Astrocyte (in vitro differentiated cells and primary cell): ENCODE results near the gene NACC1. TPM values are rescaled to one million over a fixed set of nuclear protein-coding genes. Genes with fewer than 3 reads are reported as not detected.

Experiments
- DNase-seq: peaks from one replicate; pipeline ENCODE4 v3.0.0-alpha.2; 2010; ENCODE audit warnings: low read depth
- FAIRE-seq: peaks from 2 replicates; lab custom pipeline; 2011; peaks lifted over from hg19 to GRCh38; lab: Jason Lieb, UNC
- H2AFZ ChIP-seq: 2 replicates; pipeline ENCODE4 v1.6.0; 2012; ENCODE audit warnings: low read depth, low read length, inconsistent platforms
- H3K27ac ChIP-seq: 2 replicates; pipeline ENCODE4 v1.5.1; 2011; ENCODE audit warnings: low read depth, low read length, inconsistent platforms
- H3K27me3 ChIP-seq: 2 replicates; pipeline ENCODE4 v1.6.0; 2011; ENCODE audit warnings: low read length, inconsistent platforms; ENCODE audit not compliant: insufficient read depth
- H3K36me3 ChIP-seq: 2 replicates; pipeline ENCODE4 v1.5.1; 2011; ENCODE audit warnings: low read length, inconsistent platforms; ENCODE audit not compliant: insufficient read depth
- H3K4me1 ChIP-seq: 2 replicates; pipeline ENCODE4 v1.5.1; 2011; ENCODE audit warnings: low read length, inconsistent platforms; ENCODE audit not compliant: insufficient read depth
- H3K4me2 ChIP-seq: 2 replicates; pipeline ENCODE4 v1.6.0; 2012; ENCODE audit warnings: low read length, inconsistent platforms
- H3K4me3 ChIP-seq: 2 replicates; pipeline ENCODE4 v1.5.1; 2011; ENCODE audit warnings: low read depth, mild to moderate bottlenecking, low read length, inconsistent platforms; ENCODE audit not compliant: insufficient read depth
- H3K79me2 ChIP-seq: 2 replicates; pipeline ENCODE4 v1.6.0; 2012; ENCODE audit warnings: mild to moderate bottlenecking, low read length, inconsistent platforms; ENCODE audit not compliant: insufficient read depth
- H3K9ac ChIP-seq: 2 replicates; pipeline ENCODE4 v1.6.0; 2012; ENCODE audit warnings: mild to moderate bottlenecking, low read length, inconsistent platforms
- H3K9me3 ChIP-seq: 2 replicates; pipeline ENCODE4 v1.5.1; 2012; ENCODE audit warnings: low read depth, mild to moderate bottlenecking, low read length, inconsistent platforms; ENCODE audit not compliant: insufficient read depth
- H4K20me1 ChIP-seq: 2 replicates; pipeline ENCODE4 v1.6.0; 2012; ENCODE audit warnings: low read length, inconsistent platforms; ENCODE audit not compliant: insufficient read depth
- H3K27ac Mint-ChIP-seq: one replicate; pipeline ENCODE4 v1.8.0; 2021; ENCODE audit warnings: mild to moderate bottlenecking, mixed read lengths; ENCODE audit not compliant: unreplicated experiment
- H3K27me3 Mint-ChIP-seq: one replicate; pipeline ENCODE4 v1.8.0; 2021; ENCODE audit warnings: low read depth, mixed read lengths; ENCODE audit not compliant: unreplicated experiment
- H3K36me3 Mint-ChIP-seq: one replicate; pipeline ENCODE4 v1.8.0; 2021; ENCODE audit warnings: low read depth, mixed read lengths; ENCODE audit not compliant: unreplicated experiment
- H3K4me1 Mint-ChIP-seq: one replicate; pipeline ENCODE4 v1.8.0; 2021; ENCODE audit warnings: low read depth, mixed read lengths; ENCODE audit not compliant: unreplicated experiment
- H3K4me3 Mint-ChIP-seq: one replicate; pipeline ENCODE4 v1.8.0; 2021; ENCODE audit warnings: mild to moderate bottlenecking, moderate library complexity, mixed read lengths; ENCODE audit not compliant: unreplicated experiment
- H3K9me3 Mint-ChIP-seq: one replicate; pipeline ENCODE4 v1.8.0; 2021; ENCODE audit warnings: mild to moderate bottlenecking, mixed read lengths; ENCODE audit not compliant: unreplicated experiment
- CTCF ChIP-seq: IDR thresholded peaks from 2 replicates; pipeline ENCODE4 v1.5.1; 2011; ENCODE audit warnings: low read depth, mild to moderate bottlenecking, inconsistent platforms, low read length, moderate library complexity; ENCODE audit not compliant: insufficient read depth
- EZH2 ChIP-seq: IDR thresholded peaks from 2 replicates; pipeline ENCODE4 v1.6.1; 2012; ENCODE audit warnings: mild to moderate bottlenecking, low read length, inconsistent platforms; ENCODE audit not compliant: insufficient read depth
- total RNA-seq: library from RNA; stranded (reverse); gene quantifications from 2 replicates; pipeline ENCODE4 v1.2.1, GENCODE V29; 2021

The NACC1 gene
- total RNA-seq, 1 donor from 2014 or later, result 104 TPM

- Histone ChIP-seq H4K20me1 (peaks cover 34% of the 10 kb centered on the region), H2AFZ (no peak overlapping the region), H3K4me3 (no peak overlapping the region), H3K27me3 (no peaks in the 10 kb centered on the region), H3K4me1 (peaks cover 30% of the 10 kb centered on the region), H3K27ac (no peak overlapping the region), H3K9me3 (no peaks in the 10 kb centered on the region), H3K9ac (no peak overlapping the region), H3K79me2 (no peaks in the 10 kb centered on the region), H3K36me3 (peaks cover under 1% of the 10 kb centered on the region), H3K4me2 (no peak overlapping the region)
- TF ChIP-seq CTCF (no peak), EZH2 (no peak)
- Mint-ChIP-seq H3K4me1 (peaks cover 9% of the 10 kb centered on the region), H3K27me3 (peaks cover 57% of the 10 kb centered on the region), H3K9me3 (no peaks in the 10 kb centered on the region), H3K27ac (no peak overlapping the region), H3K4me3 (no peak overlapping the region), H3K36me3 (peaks cover 12% of the 10 kb centered on the region)
- no peak for DNase-seq
- FAIRE-seq, result no peak
Measured at GRCh38 chr19:13078381-13078780, 39.7 kb upstream of the NACC1 start.

DNA sequence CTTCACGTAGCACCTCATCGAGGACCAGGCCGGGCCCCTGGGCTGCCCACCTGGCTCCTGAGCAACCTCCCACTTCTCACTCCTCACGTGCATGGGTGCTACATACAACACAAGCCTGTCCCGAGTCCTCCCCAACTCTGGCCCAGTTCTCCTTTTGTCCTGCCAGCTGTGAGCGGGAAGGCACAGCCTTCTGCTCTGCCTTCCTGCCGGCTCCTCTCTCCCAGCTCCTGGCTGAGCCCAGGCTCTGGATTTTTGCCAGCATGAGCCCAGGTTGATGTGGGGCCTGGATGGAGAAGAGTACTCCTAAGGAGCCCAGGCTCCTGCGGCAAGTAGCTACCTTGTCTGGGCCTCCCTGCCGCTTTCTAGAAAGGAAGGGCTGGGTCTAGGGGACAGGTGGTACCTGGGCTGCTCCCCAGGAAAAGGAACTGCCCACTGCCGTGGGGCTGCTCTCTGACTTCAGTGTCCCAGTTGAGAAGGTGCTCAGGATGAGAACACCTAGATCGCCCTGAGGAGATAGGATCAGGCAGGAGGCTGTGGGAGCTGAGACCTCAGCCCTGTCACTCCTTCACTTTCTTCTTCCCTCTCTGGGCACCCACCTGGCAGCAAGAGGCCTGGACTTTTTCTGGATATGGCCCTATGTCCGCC, 39.0 kb upstream of the NACC1 start:
- no peak overlapping the region for H3K27ac Mint-ChIP-seq
- no peaks in the 10 kb centered on the region for H3K36me3 ChIP-seq

More for the DNA sequence above, 39.0 kb upstream of the NACC1 start:
- Histone ChIP-seq H3K4me1 (peaks cover 30% of the 10 kb centered on the region), H3K4me3 (no peak overlapping the region), H3K27ac (no peak overlapping the region), H3K4me2 (peak overlapping the region; percentile 44), H4K20me1 (peaks cover 35% of the 10 kb centered on the region), H3K79me2 (no peaks in the 10 kb centered on the region), H3K9me3 (no peaks in the 10 kb centered on the region), H3K27me3 (no peaks in the 10 kb centered on the region), H2AFZ (no peak overlapping the region), H3K9ac (peak overlapping the region; percentile 41)
- Mint-ChIP-seq H3K9me3 (no peaks in the 10 kb centered on the region), H3K4me1 (peaks cover 9% of the 10 kb centered on the region), H3K36me3 (peaks cover 12% of the 10 kb centered on the region), H3K4me3 (no peak overlapping the region), H3K27me3 (peaks cover 58% of the 10 kb centered on the region)
- TF ChIP-seq CTCF (no peak), EZH2 (no peak)
- FAIRE-seq, result no peak
- DNase-seq, result no peak
